ENCODE measurements around the gene CPNE1.

Gene CPNE1

GRCh38 chr20:35597186-35597585 lies 67.5 kb downstream of the CPNE1 start:
- TF ChIP-seq CTCF (IDR thresholded peaks at IDR 0.05; ENCODE audit: low read depth, low read length, missing control alignments): no peak
- no peak overlapping the region for H3K4me3 ChIP-seq (ENCODE audit: low read depth, low read length)
- in situ Hi-C loops (cut with HindIII; ENCODE audit: low sequenced_read_pairs): no loop called here
- DNase-seq (ENCODE audit: low read depth): no peak

DNA sequence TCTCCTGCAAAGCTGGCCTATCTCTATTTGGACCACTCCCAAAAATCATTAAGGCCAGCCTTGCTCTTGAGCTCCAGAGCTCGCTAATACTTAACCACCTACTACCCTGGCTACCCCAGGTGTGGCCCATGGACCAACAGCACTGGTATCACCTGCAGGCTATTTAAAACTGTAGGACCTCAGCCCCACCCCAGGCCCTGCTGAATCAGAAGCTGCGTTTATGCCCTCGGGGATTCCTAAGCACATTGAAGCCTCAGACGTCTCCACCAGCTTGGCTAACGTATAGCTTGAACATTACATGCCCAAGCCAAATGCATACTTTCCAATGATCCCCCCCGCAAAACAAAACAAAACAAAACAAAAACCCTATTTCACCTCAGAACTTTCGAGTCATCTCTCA lies 68.8 kb downstream of the CPNE1 start:
- no peak for DNase-seq (ENCODE audit: low read depth)
- H3K4me3 ChIP-seq (ENCODE audit: low read depth, low read length): no peak overlapping the region
- in situ Hi-C loops (cut with HindIII; ENCODE audit: low sequenced_read_pairs): no loop called here
- no peak for TF ChIP-seq CTCF (IDR thresholded peaks at IDR 0.05; ENCODE audit: low read depth, low read length, missing control alignments)

DNA sequence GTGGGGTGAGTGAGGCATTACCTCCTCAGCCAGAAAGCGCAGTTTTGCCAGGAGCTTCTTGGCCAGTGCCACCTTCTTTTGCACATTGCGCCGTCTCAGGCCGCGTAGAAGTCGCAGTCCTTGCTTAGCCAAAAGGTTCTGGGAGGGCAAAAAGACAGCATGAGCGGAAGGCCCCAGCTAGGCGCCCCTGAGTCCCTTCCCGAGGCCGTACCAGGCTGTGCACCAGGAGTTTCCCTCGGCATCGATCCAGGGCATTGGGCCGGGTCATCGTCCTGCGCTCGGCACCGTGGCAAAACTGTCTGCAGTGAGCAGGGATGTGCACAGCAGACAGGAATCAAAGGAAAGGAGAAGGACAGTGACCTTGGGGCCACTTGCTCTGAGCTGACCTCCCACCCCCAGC lies 69.2 kb downstream of the CPNE1 start:
- no peak for DNase-seq (ENCODE audit: low read depth)
- H3K4me3 ChIP-seq (ENCODE audit: low read depth, low read length): no peak overlapping the region
- no peak for TF ChIP-seq CTCF (IDR thresholded peaks at IDR 0.05; ENCODE audit: low read depth, low read length, missing control alignments)
- in situ Hi-C loops (cut with HindIII; ENCODE audit: low sequenced_read_pairs): no loop called here

GRCh38 chr20:35592339-35592974 lies 72.2 kb downstream of the CPNE1 start:
- in situ Hi-C loops (cut with HindIII; ENCODE audit: low sequenced_read_pairs): no loop called here
- no peak overlapping the region for H3K4me3 ChIP-seq (ENCODE audit: low read depth, low read length)
- no peak for DNase-seq (ENCODE audit: low read depth)
- TF ChIP-seq CTCF (IDR thresholded peaks at IDR 0.05; ENCODE audit: low read depth, low read length, missing control alignments): no peak

DNA sequence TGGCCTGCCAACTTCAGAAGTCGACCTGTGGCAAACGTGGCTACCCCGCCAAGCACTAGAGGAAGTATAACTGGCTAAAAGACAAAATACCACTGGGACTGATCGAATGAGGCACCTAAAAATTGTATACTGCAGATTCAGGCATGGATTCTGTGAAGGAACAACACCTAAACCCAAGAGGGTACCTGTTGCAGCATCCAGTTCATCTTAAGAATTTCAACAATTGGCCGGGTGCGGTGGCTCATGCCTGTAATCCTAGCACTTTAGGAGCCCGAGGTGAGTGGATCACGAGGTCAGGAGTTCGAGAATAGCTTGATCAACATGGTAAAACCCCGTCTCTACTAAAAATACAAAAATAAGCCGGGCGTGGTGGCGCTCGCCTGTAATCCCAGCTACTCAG lies 76.3 kb downstream of the CPNE1 start:
- TF ChIP-seq CTCF (IDR thresholded peaks at IDR 0.05; ENCODE audit: low read depth, low read length, missing control alignments): no peak
- in situ Hi-C loops (cut with HindIII; ENCODE audit: low sequenced_read_pairs): no loop called here
- H3K4me3 ChIP-seq (ENCODE audit: low read depth, low read length): no peak overlapping the region
- no peak for DNase-seq (ENCODE audit: low read depth)

GRCh38 chr20:35587436-35587835 lies 77.3 kb downstream of the CPNE1 start:
- TF ChIP-seq CTCF (IDR thresholded peaks at IDR 0.05; ENCODE audit: low read depth, low read length, missing control alignments): no peak
- in situ Hi-C loops (cut with HindIII; ENCODE audit: low sequenced_read_pairs): no loop called here
- no peak for DNase-seq (ENCODE audit: low read depth)
- no peak overlapping the region for H3K4me3 ChIP-seq (ENCODE audit: low read depth, low read length)
